H1 (cell line): ENCODE results near the gene ADARB2. TPM values are rescaled to one million over a fixed set of nuclear protein-coding genes. Genes with fewer than 3 reads are reported as not detected.

Experiments used
- CTCF ChIA-PET: fragments of 300-600 bp; sonication (Branson Sonifier 250); formaldehyde crosslinking; loops from one replicate; lab custom pipeline; 2021; ENCODE audit not compliant: partially characterized antibody; lab: Charles Lee
- POLR2A ChIA-PET: fragments of 300-600 bp; sonication (Branson Sonifier 250); formaldehyde crosslinking; loops from one replicate; lab custom pipeline; 2021; ENCODE audit warnings: inconsistent platforms; ENCODE audit not compliant: partially characterized antibody; lab: Charles Lee
- DNase-seq, 2 experiments: peaks; one replicate each; pipeline versions ENCODE4 v3.0.0 to v3.0.0-alpha.2; 2010 to 2022; ENCODE audit warnings: low spot score in 2 of 2, low read depth in 1 of 2, mixed read lengths in 1 of 2
- FAIRE-seq: peaks from 2 replicates; lab custom pipeline; 2011; peaks lifted over from hg19 to GRCh38; lab: Jason Lieb, UNC
- H2AFZ ChIP-seq: 2 replicates; pipeline ENCODE4 v1.8.1; 2012; ENCODE audit warnings: low read length, inconsistent platforms
- H2AK5ac ChIP-seq: 2 replicates; pipeline ENCODE4 v1.6.1; 2013; ENCODE audit warnings: low read depth, low read length
- H2BK120ac ChIP-seq: replicated peaks from 2 replicates; pipeline ENCODE3; 2013; ENCODE audit warnings: low read depth, low read length, inconsistent platforms
- H2BK12ac ChIP-seq: 2 replicates; pipeline ENCODE4 v1.6.1; 2013; ENCODE audit warnings: low read depth, low read length
- H2BK15ac ChIP-seq: 2 replicates; pipeline ENCODE4 v1.6.1; 2013; ENCODE audit warnings: low read length
- H2BK20ac ChIP-seq: 2 replicates; pipeline ENCODE4 v1.6.1; 2013; ENCODE audit warnings: low read length
- H2BK5ac ChIP-seq: 2 replicates; pipeline ENCODE4 v1.6.1; 2013; ENCODE audit warnings: low read depth, low read length
- H3K14ac ChIP-seq: 2 replicates; pipeline ENCODE4 v1.6.1; 2013; ENCODE audit warnings: inconsistent platforms; ENCODE audit not compliant: insufficient read length
- H3K18ac ChIP-seq: 2 replicates; pipeline ENCODE4 v1.6.1; 2013; ENCODE audit warnings: low read length; ENCODE audit errors: extremely low read depth
- H3K23ac ChIP-seq: 2 replicates; pipeline ENCODE4 v1.6.1; 2013; ENCODE audit warnings: inconsistent platforms; ENCODE audit not compliant: insufficient read length
- H3K23me2 ChIP-seq: 2 replicates; pipeline ENCODE4 v1.6.1; 2013; ENCODE audit warnings: low read depth, low read length
- H3K27ac ChIP-seq: 2 replicates; pipeline ENCODE4 v1.6.1; 2011; ENCODE audit warnings: low read depth, low read length, inconsistent platforms
- H3K27me3 ChIP-seq, 4 experiments: replicated peaks in 1 of 4; 1 replicate in 1 of 4; 2 replicates in 3 of 4; pipeline versions ENCODE4 v1.6.1 to v1.8.1; 2011 to 2013; ENCODE audit warnings: low read length in 3 of 4, mild to moderate bottlenecking in 3 of 4, inconsistent platforms in 2 of 4, mixed read lengths in 2 of 4, moderate library complexity in 1 of 4; ENCODE audit not compliant: control insufficient read depth in 3 of 4, insufficient read depth in 3 of 4; ENCODE audit errors: extremely low read depth in 1 of 4
- H3K36me3 ChIP-seq, 4 experiments: 2 replicates each; pipeline versions ENCODE4 v1.6.1 to v1.8.1; 2011 to 2013; ENCODE audit warnings: mild to moderate bottlenecking in 4 of 4, low read length in 3 of 4, moderate library complexity in 2 of 4, control low read depth in 1 of 4, inconsistent platforms in 1 of 4; ENCODE audit not compliant: insufficient read depth in 4 of 4, control insufficient read depth in 2 of 4
- H3K4ac ChIP-seq: replicated peaks from 2 replicates; pipeline ENCODE3; 2013; ENCODE audit warnings: low read length, low read depth, mixed read lengths, inconsistent platforms; ENCODE audit not compliant: insufficient read length
- H3K4me1 ChIP-seq, 4 experiments: replicated peaks in 1 of 4; 1 replicate in 1 of 4; 2 replicates in 3 of 4; pipeline versions ENCODE4 v1.6.1 to v1.8.1; 2011 to 2013; ENCODE audit warnings: low read length in 3 of 4, inconsistent platforms in 2 of 4, mixed read lengths in 1 of 4; ENCODE audit not compliant: insufficient read depth in 4 of 4, control insufficient read depth in 3 of 4
- H3K4me2 ChIP-seq, 2 experiments: 2 replicates each; pipeline versions ENCODE4 v1.6.1 to v1.8.1; 2011 to 2013; ENCODE audit warnings: low read depth in 2 of 2, low read length in 2 of 2, control low read depth in 1 of 2, inconsistent platforms in 1 of 2, mild to moderate bottlenecking in 1 of 2; ENCODE audit not compliant: insufficient read depth in 1 of 2
- H3K4me3 ChIP-seq, 4 experiments: fragments of 200-600, 300-600 bp in 1 of 4; sonication (generic), shearing (Covaris generic), sonication (Bioruptor Twin) in 1 of 4; 2 replicates each; pipeline versions ENCODE4 v1.5.1 to v1.8.1; 2011 to 2016; ENCODE audit warnings: low read length in 4 of 4, low read depth in 3 of 4, control low read depth in 2 of 4, inconsistent platforms in 2 of 4, mild to moderate bottlenecking in 2 of 4, mixed read lengths in 1 of 4, moderate library complexity in 1 of 4; ENCODE audit not compliant: insufficient read depth in 2 of 4; ENCODE audit errors: extremely low read depth in 1 of 4
- H3K56ac ChIP-seq: replicated peaks from 2 replicates; pipeline ENCODE3; 2013; ENCODE audit warnings: low read depth, mild to moderate bottlenecking, mixed read lengths, low read length, inconsistent platforms; ENCODE audit not compliant: insufficient read length
- H3K79me1 ChIP-seq: 2 replicates; pipeline ENCODE4 v1.6.1; 2013; ENCODE audit warnings: low read depth, low read length, control low read depth
- H3K79me2 ChIP-seq, 2 experiments: 2 replicates each; pipeline versions ENCODE4 v1.6.1 to v1.8.1; 2012 to 2013; ENCODE audit warnings: low read length in 2 of 2, mild to moderate bottlenecking in 2 of 2, inconsistent platforms in 1 of 2; ENCODE audit not compliant: insufficient read depth in 2 of 2, control insufficient read depth in 1 of 2
- H3K9ac ChIP-seq, 4 experiments: replicated peaks in 1 of 4; 1 replicate in 1 of 4; 2 replicates in 3 of 4; pipeline versions ENCODE4 v1.6.1 to v1.8.1; 2011 to 2013; ENCODE audit warnings: low read depth in 3 of 4, low read length in 3 of 4, control low read depth in 2 of 4, mild to moderate bottlenecking in 2 of 4, moderate library complexity in 2 of 4, inconsistent platforms in 1 of 4; ENCODE audit errors: extremely low read depth in 1 of 4
- H3K9me3 ChIP-seq, 2 experiments: 2 replicates each; pipeline versions ENCODE4 v1.6.1 to v1.8.1; 2012 to 2013; ENCODE audit warnings: mild to moderate bottlenecking in 2 of 2, moderate library complexity in 2 of 2, control low read depth in 1 of 2, inconsistent platforms in 1 of 2, low read depth in 1 of 2, low read length in 1 of 2, mixed read lengths in 1 of 2; ENCODE audit not compliant: insufficient read depth in 2 of 2
- H4K20me1 ChIP-seq, 2 experiments: replicated peaks in 1 of 2; 2 replicates each; pipeline versions ENCODE3 to v1.8.1; 2011 to 2013; ENCODE audit warnings: inconsistent platforms in 2 of 2, low read length in 2 of 2, mild to moderate bottlenecking in 1 of 2; ENCODE audit not compliant: insufficient read depth in 2 of 2, control insufficient read depth in 1 of 2
- H4K5ac ChIP-seq: 2 replicates; pipeline ENCODE4 v1.6.1; 2013; ENCODE audit warnings: low read length, low read depth, mixed read lengths, inconsistent platforms; ENCODE audit not compliant: insufficient read length
- H4K8ac ChIP-seq: 2 replicates; pipeline ENCODE4 v1.8.0; 2013; ENCODE audit warnings: mild to moderate bottlenecking, moderate library complexity, low read length, inconsistent platforms; ENCODE audit not compliant: insufficient read depth; ENCODE audit errors: extremely low read depth
- H4K91ac ChIP-seq: replicated peaks from 2 replicates; pipeline ENCODE3; 2013; ENCODE audit warnings: low read length, mixed read lengths, inconsistent platforms; ENCODE audit not compliant: insufficient read length
- ATF3 ChIP-seq: IDR thresholded peaks from 2 replicates; pipeline ENCODE4 v1.6.1; 2011; ENCODE audit warnings: low read depth, mild to moderate bottlenecking, low read length; ENCODE audit not compliant: insufficient read depth
- BCL11A ChIP-seq, 2 experiments: IDR thresholded peaks; one replicate each; pipeline ENCODE4 v1.6.1; 2011; ENCODE audit warnings: low read depth in 2 of 2, low read length in 2 of 2, mild to moderate bottlenecking in 2 of 2
- WGBS, 2 experiments: shearing (Covaris generic) in 1 of 2; methylation state at CpG; one replicate each; pipeline versions ENCODE4 v1.1.6 to v1.1.7; 2013 to 2015; ENCODE audit warnings: low lambda C conversion rate in 2 of 2, mixed read lengths in 2 of 2, inconsistent platforms in 1 of 2, low coverage in 1 of 2, missing lambda C conversion rate in 1 of 2; ENCODE audit not compliant: insufficient replicate concordance in 2 of 2, insufficient coverage in 1 of 2, insufficient read length in 1 of 2; ENCODE audit errors: extremely low coverage in 1 of 2, missing lambda C conversion rate in 1 of 2; 5-methylcytosine and 5-hydroxymethylcytosine counted together
- polyA plus RNA-seq, 7 experiments: library from polyadenylated mRNA; depleted of rRNA in 3 of 7; stranded (reverse) in 5 of 7; unstranded in 2 of 7; fragments of >200 nt in 5 of 7; fragments of 200-250 nt in 2 of 7; gene quantifications; 1 replicate in 5 of 7; 2 replicates in 1 of 7; 4 replicates in 1 of 7; pipeline versions ENCODE4 v1.2.1 to v1.2.3, GENCODE V29; 2011 to 2013; ENCODE audit warnings: missing spikeins in 2 of 7, mixed read lengths in 2 of 7
- total RNA-seq: library from RNA; stranded (reverse); fragmentation: NEBNext Ultra II Directional; extraction: Animal tissue kit (Norgen Biotek cat#: 25700); gene quantifications from 2 replicates; pipeline ENCODE4 v1.2.1, GENCODE V29; 2021

The ADARB2 gene
- total and polyA plus RNA-seq, 2 of the 8 experiments (the other 6 are each of a cell fraction or from before 2014, with no cell fraction given), result 2.2 to 2.8 TPM

GRCh38 chr10:1230138-1230537 is 507.2 kb downstream of the ADARB2 start:
- no peak overlapping the region for H3K18ac ChIP-seq
- H3K79me1 ChIP-seq, result no peaks in the 10 kb centered on the region
- no peak overlapping the region for H2AK5ac ChIP-seq
- H2BK15ac ChIP-seq, result no peak overlapping the region
- H3K23ac ChIP-seq, result no peak overlapping the region
- H3K23me2 ChIP-seq, result peaks cover 10% of the 10 kb centered on the region
- H2AFZ ChIP-seq, result no peak overlapping the region
- no peaks in the 10 kb centered on the region; a peak in 1 of 4 replicates for H3K9me3 ChIP-seq
- no peak for TF ChIP-seq ATF3
- TF ChIP-seq BCL11A (IDR thresholded peaks at IDR 0.05; ENCODE audit: low read depth in 2 of 2, low read length in 2 of 2), result no peak
- no peak overlapping the region for H3K4ac ChIP-seq
- H3K56ac ChIP-seq, result no peak overlapping the region
- no peak overlapping the region for H3K9ac ChIP-seq
- no peaks in the 10 kb centered on the region for H3K79me2 ChIP-seq
- H3K36me3 ChIP-seq, result no peaks in the 10 kb centered on the region
- H2BK5ac ChIP-seq, result no peak overlapping the region
- FAIRE-seq (no peak), DNase-seq (no peak)
- no peak overlapping the region for H2BK12ac ChIP-seq
- H4K91ac ChIP-seq, result no peak overlapping the region
- no peak overlapping the region for H2BK120ac ChIP-seq
- WGBS, 2 experiments, result 76% methylated on average over 8 of the region's 8 CpGs; no CpG with 5 or more reads in 1 of the 2 experiments
- no peaks in the 10 kb centered on the region for H3K27me3 ChIP-seq
- no peak overlapping the region for H3K4me3 ChIP-seq
- H4K5ac ChIP-seq, result no peak overlapping the region
- H3K27ac ChIP-seq, result no peak overlapping the region
- H4K20me1 ChIP-seq, result peaks cover 0 to 8% of the 10 kb centered on the region in 2 experiments
- POLR2A ChIA-PET, result interaction anchor here (0.5 to 1.4 kb wide), 4 partner anchors 13 to 1884 kb away, joined by 3 read pairs; no protein-coding TSS in a partner anchor
- no peak overlapping the region for H4K8ac ChIP-seq
- H3K14ac ChIP-seq, result no peak overlapping the region
- CTCF ChIA-PET, result interaction anchor here (1.4 kb wide), 1 partner anchor 12 kb away, joined by 3 read pairs; no protein-coding TSS in a partner anchor
- H3K4me2 ChIP-seq, result no peak overlapping the region
- H2BK20ac ChIP-seq, result no peak overlapping the region
- H3K4me1 ChIP-seq, result peaks cover 0 to 5% (median 3%) of the 10 kb centered on the region in 4 experiments; a peak in 3 of 7 replicates
